SK-N-SH (cell line): ENCODE data around the gene SSBP2. TPM values are rescaled to one million over a fixed set of nuclear protein-coding genes. Genes with fewer than 3 reads are reported as not detected.
A peak's percentile ranks its signal among the peaks of the same experiment; 100 is the strongest.

Source experiments
- CTCF ChIA-PET: fragments of 300-600, 350-600 bp; formaldehyde crosslinking; extraction: SDS; loops from one replicate; lab custom pipeline; 2021; lab: Yijun Ruan, JAX
- POLR2A ChIA-PET: fragments of 350-600 bp; sonication (Branson Sonifier 250); formaldehyde crosslinking; extraction: SDS; loops from one replicate; lab custom pipeline; 2020; ENCODE audit warnings: antibody characterized with exemption, inconsistent platforms; lab: Yijun Ruan, JAX
- DNase-seq: peaks from one replicate; pipeline ENCODE4 v3.0.0; 2012
- H2AFZ ChIP-seq: fragments of 200-600 bp; sonication (generic); 2 replicates; pipeline ENCODE4 v1.8.1; 2016; ENCODE audit warnings: antibody characterized with exemption, mild to moderate bottlenecking, low read depth
- H3F3A ChIP-seq: fragments of 200-600 bp; sonication (generic); replicated peaks from 2 replicates; pipeline ENCODE3; 2016; ENCODE audit warnings: antibody characterized with exemption, mild to moderate bottlenecking; ENCODE audit not compliant: insufficient read depth
- H3K27ac ChIP-seq, 2 experiments: fragments of 200-500 bp in 1 of 2; fragments of 200-600 bp in 1 of 2; sonication (Bioruptor generic) in 1 of 2; sonication (generic), shearing (Covaris generic) in 1 of 2; 2 replicates each; pipeline versions ENCODE4 v1.5.1 to v1.6.1; 2014 to 2016; ENCODE audit warnings: low read depth in 2 of 2, inconsistent platforms in 1 of 2, low read length in 1 of 2, mild to moderate bottlenecking in 1 of 2, mixed read lengths in 1 of 2
- H3K27me3 ChIP-seq: fragments of 200-600 bp; sonication (generic), shearing (Covaris generic); 2 replicates; pipeline ENCODE4 v1.6.1; 2016; ENCODE audit warnings: mixed run types; ENCODE audit not compliant: insufficient read depth
- H3K36me3 ChIP-seq, 2 experiments: fragments of 200-500 bp in 1 of 2; fragments of 200-600 bp in 1 of 2; sonication (Bioruptor generic) in 1 of 2; sonication (generic) in 1 of 2; replicated peaks in 1 of 2; 2 replicates each; pipeline versions ENCODE3 to v1.5.1; 2014 to 2016; ENCODE audit warnings: low read length in 1 of 2, mild to moderate bottlenecking in 1 of 2; ENCODE audit not compliant: insufficient read depth in 2 of 2, control insufficient read depth in 1 of 2
- H3K4me1 ChIP-seq, 2 experiments: fragments of 200-500 bp in 1 of 2; fragments of 200-600 bp in 1 of 2; sonication (Bioruptor generic) in 1 of 2; sonication (generic), shearing (Covaris generic) in 1 of 2; 2 replicates each; pipeline versions ENCODE4 v1.5.1 to v1.6.1; 2014 to 2016; ENCODE audit warnings: low read depth in 1 of 2, low read length in 1 of 2, mixed run types in 1 of 2; ENCODE audit not compliant: insufficient read depth in 2 of 2, control insufficient read depth in 1 of 2
- H3K4me2 ChIP-seq: fragments of 200-600 bp; sonication (generic), shearing (Covaris generic); 2 replicates; pipeline ENCODE4 v1.6.1; 2017; ENCODE audit warnings: mixed run types
- H3K4me3 ChIP-seq, 2 experiments: fragments of 200-500 bp in 1 of 2; fragments of 200-600 bp in 1 of 2; sonication (Bioruptor generic) in 1 of 2; sonication (generic), shearing (Covaris generic) in 1 of 2; 2 replicates each; pipeline versions ENCODE4 v1.5.1 to v1.8.1; 2014 to 2016; ENCODE audit warnings: low read depth in 2 of 2, inconsistent platforms in 1 of 2, low read length in 1 of 2, mild to moderate bottlenecking in 1 of 2, mixed read lengths in 1 of 2, moderate library complexity in 1 of 2
- H3K79me2 ChIP-seq: fragments of 200-600 bp; sonication (generic); 2 replicates; pipeline ENCODE4 v1.8.1; 2017; ENCODE audit warnings: mild to moderate bottlenecking; ENCODE audit not compliant: insufficient read depth
- H3K9ac ChIP-seq: fragments of 200-600 bp; sonication (generic); 2 replicates; pipeline ENCODE4 v1.6.1; 2017; ENCODE audit warnings: mixed run types
- H3K9me2 ChIP-seq: fragments of 200-600 bp; sonication (generic); 2 replicates; pipeline ENCODE4 v1.6.1; 2017; ENCODE audit warnings: mixed run types
- H3K9me3 ChIP-seq: fragments of 200-600 bp; sonication (generic); 2 replicates; pipeline ENCODE4 v1.6.1; 2017; ENCODE audit warnings: mixed run types, mild to moderate bottlenecking, moderate library complexity
- H4K20me1 ChIP-seq: fragments of 200-600 bp; sonication (generic); 2 replicates; pipeline ENCODE4 v1.6.1; 2017; ENCODE audit warnings: mild to moderate bottlenecking, mixed run types; ENCODE audit not compliant: insufficient read depth
- CTCF ChIP-seq: fragments of 200-600 bp; sonication (generic); IDR thresholded peaks from 2 replicates; pipeline ENCODE4 v1.6.1; 2017; ENCODE audit warnings: antibody characterized with exemption, mild to moderate bottlenecking, moderate library complexity
- FOSL2 ChIP-seq: IDR thresholded peaks from 2 replicates; pipeline ENCODE4 v1.4.0; 2012; ENCODE audit warnings: low read depth, mild to moderate bottlenecking, moderate library complexity, borderline replicate concordance
- FOXJ3 ChIP-seq: sonication (generic); formaldehyde crosslinking; IDR thresholded peaks from 2 replicates; pipeline ENCODE4 v1.5.1; 2020; ENCODE audit warnings: mild to moderate bottlenecking, missing genetic modification reagents
- GABPA ChIP-seq: IDR thresholded peaks from 2 replicates; pipeline ENCODE4 v1.4.0; 2012; ENCODE audit warnings: low read depth, mild to moderate bottlenecking
- NFIC ChIP-seq: IDR thresholded peaks from 2 replicates; pipeline ENCODE4 v1.4.0; 2012; ENCODE audit warnings: borderline replicate concordance
- PBX3 ChIP-seq: IDR thresholded peaks from 2 replicates; pipeline ENCODE4; 2012
- RCOR1 ChIP-seq: fragments of 150-350 bp; IDR thresholded peaks from 2 replicates; pipeline ENCODE4 v1.6.1; 2017; ENCODE audit warnings: antibody characterized with exemption, low read length
- REST ChIP-seq: IDR thresholded peaks from 2 replicates; pipeline ENCODE4 v1.6.1; 2012; ENCODE audit warnings: mild to moderate bottlenecking, low read depth, low read length, moderate library complexity
- RFX5 ChIP-seq: IDR thresholded peaks from 2 replicates; pipeline ENCODE4 v1.6.1; 2012; ENCODE audit warnings: mild to moderate bottlenecking, improper control_type of control experiment, low read length
- SIN3A ChIP-seq: IDR thresholded peaks from 2 replicates; pipeline ENCODE4 v1.6.1; 2012; ENCODE audit warnings: low read depth, mild to moderate bottlenecking, low read length, moderate library complexity, borderline replicate concordance
- TCF12 ChIP-seq: IDR thresholded peaks from 2 replicates; pipeline ENCODE4 v1.4.0; 2012
- USF1 ChIP-seq: IDR thresholded peaks from 2 replicates; pipeline ENCODE4 v1.4.0; 2012; ENCODE audit warnings: low read depth, borderline replicate concordance
- ZBTB33 ChIP-seq: IDR thresholded peaks from 2 replicates; pipeline ENCODE4 v1.4.0; 2012; ENCODE audit warnings: low read depth, borderline replicate concordance
- WGBS: methylation state at CpG from one replicate; pipeline ENCODE4 v1.1.6; 2017; ENCODE audit warnings: low lambda C conversion rate; 5-methylcytosine and 5-hydroxymethylcytosine counted together
- polyA plus RNA-seq, 3 experiments: library from polyadenylated mRNA; depleted of rRNA; stranded (reverse); fragments of >200 nt; gene quantifications; 2 replicates each; pipeline ENCODE4 v1.2.3, GENCODE V29; 2012
- TF ChIP-seq, protein P1 (sequence below): IDR thresholded peaks from 2 replicates; pipeline ENCODE4 v1.4.0; 2012; ENCODE audit warnings: low read depth

SSBP2 gene
- polyA plus RNA-seq, 1 of the 3 experiments (the other 2 are of a cell fraction): 35.3 TPM

DNA sequence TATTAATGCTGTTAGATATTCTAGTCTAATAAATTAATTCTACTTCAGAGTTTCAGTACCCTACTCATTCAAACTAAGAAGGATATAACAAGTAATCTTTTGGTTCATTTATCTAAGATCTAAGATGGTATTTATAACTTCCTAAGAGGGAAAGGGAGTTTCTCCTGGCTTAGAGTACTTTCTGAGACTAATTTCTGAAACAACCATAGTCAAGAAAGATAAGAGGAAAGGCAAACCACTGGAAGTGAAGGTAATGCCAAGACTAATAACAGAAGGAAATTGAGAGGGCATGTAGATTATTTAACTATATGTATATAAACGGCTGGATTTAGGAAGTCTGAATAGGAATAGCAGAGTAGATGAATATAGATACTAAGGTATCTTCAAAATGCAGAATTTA, 244.5 kb downstream of the SSBP2 start:
- Histone ChIP-seq H3K4me2 (no peak overlapping the region), H3K27me3 (no peaks in the 10 kb centered on the region), H3F3A (peaks cover 6% of the 10 kb centered on the region), H3K4me1 (peaks cover 0 to 9% of the 10 kb centered on the region in 2 experiments; a peak in 2 of 4 replicates), H4K20me1 (no peaks in the 10 kb centered on the region), H3K36me3 (no peaks in the 10 kb centered on the region), H3K9me2 (no peaks in the 10 kb centered on the region), H3K9ac (no peak overlapping the region), H3K9me3 (no peaks in the 10 kb centered on the region), H3K4me3 (no peak overlapping the region), H3K79me2 (no peaks in the 10 kb centered on the region), H3K27ac (peak overlapping the region in 1 of 2 experiments; percentile 50; a peak in 2 of 4 replicates), H2AFZ (no peak overlapping the region)
- ChIA-PET POLR2A (interaction anchor here (0.7 to 1.0 kb wide), 2 partner anchors 346 to 351 kb away, joined by 3 to 4 read pairs; no protein-coding TSS in a partner anchor), CTCF (interaction anchor here (0.6 to 2.4 kb wide), 24 partner anchors 9 to 753 kb away, joined by 3 to 15 read pairs (median 4); partner anchors contain the start of gene SSBP2)
- 62% methylated on average over 1 of the region's 1 CpG for WGBS
- TF ChIP-seq RCOR1 (no peak), RFX5 (no peak), FOXJ3 (CRISPR knock-in tag) (no peak), ZBTB33 (no peak), NFIC (no peak), GABPA (no peak), USF1 (no peak), PBX3 (no peak), SIN3A (no peak)
- TF ChIP-seq, protein P1, sequence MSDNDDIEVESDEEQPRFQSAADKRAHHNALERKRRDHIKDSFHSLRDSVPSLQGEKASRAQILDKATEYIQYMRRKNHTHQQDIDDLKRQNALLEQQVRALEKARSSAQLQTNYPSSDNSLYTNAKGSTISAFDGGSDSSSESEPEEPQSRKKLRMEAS: no peak
- DNase-seq: no peak

GRCh38 chr5:81505672-81506071, 245.2 kb downstream of the SSBP2 start:
- Histone ChIP-seq H3K4me2 (no peak overlapping the region), H3K4me1 (peaks cover 0 to 9% of the 10 kb centered on the region in 2 experiments; a peak in 2 of 4 replicates), H4K20me1 (no peaks in the 10 kb centered on the region), H3K9ac (no peak overlapping the region), H3K9me3 (no peaks in the 10 kb centered on the region), H2AFZ (no peak overlapping the region), H3K4me3 (no peak overlapping the region), H3K36me3 (no peaks in the 10 kb centered on the region), H3K27ac (no peak overlapping the region), H3K9me2 (no peaks in the 10 kb centered on the region), H3F3A (peaks cover 6% of the 10 kb centered on the region), H3K79me2 (no peaks in the 10 kb centered on the region), H3K27me3 (no peaks in the 10 kb centered on the region)
- WGBS: 90% methylated on average over 1 of the region's 1 CpG
- CTCF ChIA-PET: interaction anchor here (0.6 to 2.4 kb wide), 9 partner anchors 13 to 754 kb away, joined by 3 to 15 read pairs (median 4); no protein-coding TSS in a partner anchor
- no peak for DNase-seq
- POLR2A ChIA-PET: no interaction called here
- TF ChIP-seq REST (no peak), TCF12 (no peak), ZBTB33 (no peak), RFX5 (no peak), FOSL2 (no peak), CTCF (no peak)
